ENCODE results near the gene TARBP2.

Gene TARBP2

GRCh38 chr12:53464685-53465418 is 36.2 kb upstream of the TARBP2 start:
- DNase-seq (ENCODE audit: low read depth), result no peak
- no peak overlapping the region for H3K4me3 ChIP-seq (ENCODE audit: low read depth, low read length)
- no peak for TF ChIP-seq CTCF (IDR thresholded peaks at IDR 0.05; ENCODE audit: control insufficient read depth, extremely low read depth, insufficient read depth)

GRCh38 chr12:53465679-53466078 is 35.4 kb upstream of the TARBP2 start:
- no peak for TF ChIP-seq CTCF (IDR thresholded peaks at IDR 0.05; ENCODE audit: control insufficient read depth, extremely low read depth, insufficient read depth)
- DNase-seq (ENCODE audit: low read depth), result no peak
- H3K4me3 ChIP-seq (ENCODE audit: low read depth, low read length), result no peak overlapping the region

GRCh38 chr12:53466640-53467039 is 34.4 kb upstream of the TARBP2 start:
- no peak for DNase-seq (ENCODE audit: low read depth)
- no peak overlapping the region for H3K4me3 ChIP-seq (ENCODE audit: low read depth, low read length)
- no peak for TF ChIP-seq CTCF (IDR thresholded peaks at IDR 0.05; ENCODE audit: control insufficient read depth, extremely low read depth, insufficient read depth)

- no peak overlapping the region for H3K4me3 ChIP-seq (ENCODE audit: low read depth, low read length)
- TF ChIP-seq CTCF (IDR thresholded peaks at IDR 0.05; ENCODE audit: control insufficient read depth, extremely low read depth, insufficient read depth), result no peak
- no peak for DNase-seq (ENCODE audit: low read depth)
These were observed 34.0 kb upstream of the TARBP2 start for GRCh38 chr12:53467082-53467481.

- no peak for TF ChIP-seq CTCF (IDR thresholded peaks at IDR 0.05; ENCODE audit: control insufficient read depth, extremely low read depth, insufficient read depth)
- DNase-seq (ENCODE audit: low read depth), result no peak
- H3K4me3 ChIP-seq (ENCODE audit: low read depth, low read length), result no peak overlapping the region
These were observed 33.2 kb upstream of the TARBP2 start for GRCh38 chr12:53467880-53468279.

GRCh38 chr12:53468282-53468681 is 32.8 kb upstream of the TARBP2 start:
- no peak for DNase-seq (ENCODE audit: low read depth)
- H3K4me3 ChIP-seq (ENCODE audit: low read depth, low read length), result no peak overlapping the region
- TF ChIP-seq CTCF (IDR thresholded peaks at IDR 0.05; ENCODE audit: control insufficient read depth, extremely low read depth, insufficient read depth), result no peak

- DNase-seq (ENCODE audit: low read depth), result no peak
- H3K4me3 ChIP-seq (ENCODE audit: low read depth, low read length), result no peak overlapping the region
- TF ChIP-seq CTCF (IDR thresholded peaks at IDR 0.05; ENCODE audit: control insufficient read depth, extremely low read depth, insufficient read depth), result no peak
These were observed 29.0 kb upstream of the TARBP2 start for GRCh38 chr12:53472056-53472582.
